GM19463 (cell line): Measurements from ENCODE around the gene NHERF1.

Experiments used
- ATAC-seq: cut with Tn5 transposase; IDR thresholded peaks from one replicate; pipeline ENCODE4 v1.9.1; 2021; ENCODE audit warnings: mild to moderate bottlenecking, moderate library complexity; ENCODE audit not compliant: unreplicated experiment

Gene NHERF1

GRCh38 chr17:74767111-74767516 is 18.7 kb downstream of the NHERF1 start:
- ATAC-seq: no peak

- ATAC-seq: no peak
Measured at GRCh38 chr17:74768069-74768762, 19.8 kb downstream of the NHERF1 start.

GRCh38 chr17:74768763-74769114 is 20.3 kb downstream of the NHERF1 start:
- ATAC-seq: no peak

- no peak for ATAC-seq
Measured at GRCh38 chr17:74769266-74769855, 20.9 kb downstream of the NHERF1 start.

GRCh38 chr17:74769856-74770497 is 21.5 kb downstream of the NHERF1 start:
- no peak for ATAC-seq

- ATAC-seq: no peak
Measured at GRCh38 chr17:74770498-74771318, 22.3 kb downstream of the NHERF1 start.

- ATAC-seq: no peak
Measured at GRCh38 chr17:74771319-74771914, 23.0 kb downstream of the NHERF1 start.

- no peak for ATAC-seq
Measured at GRCh38 chr17:74772053-74772452, 23.6 kb downstream of the NHERF1 start.

- ATAC-seq: no peak
Measured at GRCh38 chr17:74773414-74773813, 25.0 kb downstream of the NHERF1 start.

- ATAC-seq: no peak
Measured at GRCh38 chr17:74773871-74774286, 25.5 kb downstream of the NHERF1 start.

- no peak for ATAC-seq
Measured at GRCh38 chr17:74775409-74776043, 27.1 kb downstream of the NHERF1 start.

GRCh38 chr17:74776044-74776962 is 27.9 kb downstream of the NHERF1 start, which contains the start of gene NAT9:
TSS of gene NAT9 (minus strand) at chr17:74776345. CDS start at chr17:74775698, 647 bp downstream.
- ATAC-seq: peak; percentile 84

GRCh38 chr17:74776990-74777389 is 28.6 kb downstream of the NHERF1 start:
- no peak for ATAC-seq

GRCh38 chr17:74777901-74778515 is 29.6 kb downstream of the NHERF1 start:
- ATAC-seq: no peak

GRCh38 chr17:74778960-74779359 is 30.5 kb downstream of the NHERF1 start:
- no peak for ATAC-seq

GRCh38 chr17:74779501-74779900 is 31.1 kb downstream of the NHERF1 start:
- no peak for ATAC-seq

GRCh38 chr17:74779948-74780400 is 31.5 kb downstream of the NHERF1 start:
- ATAC-seq: peak; percentile 33

GRCh38 chr17:74780443-74781238 is 32.2 kb downstream of the NHERF1 start:
- ATAC-seq: no peak
